Effector CD4-positive, alpha-beta T cell (primary cell): ENCODE data around the gene RSKR.
A peak's percentile ranks its signal among the peaks of the same experiment; 100 is the strongest.
"Not testable (repeated sequence)": the region's sequence is repeated elsewhere in the genome, so short reads cannot be mapped to it uniquely, and the experiment has no call there.

Source experiments
- DNase-seq: peaks from one replicate; pipeline ENCODE4 v3.0.0-alpha.2; 2020
- total RNA-seq: gene quantifications from one replicate; lab custom pipeline; 2026; lab: John Stamatoyannopoulos, UW

Gene RSKR
- total RNA-seq: 8.8 reads per million, percentile 29 among the genes with 10 or more reads in this experiment

DNA sequence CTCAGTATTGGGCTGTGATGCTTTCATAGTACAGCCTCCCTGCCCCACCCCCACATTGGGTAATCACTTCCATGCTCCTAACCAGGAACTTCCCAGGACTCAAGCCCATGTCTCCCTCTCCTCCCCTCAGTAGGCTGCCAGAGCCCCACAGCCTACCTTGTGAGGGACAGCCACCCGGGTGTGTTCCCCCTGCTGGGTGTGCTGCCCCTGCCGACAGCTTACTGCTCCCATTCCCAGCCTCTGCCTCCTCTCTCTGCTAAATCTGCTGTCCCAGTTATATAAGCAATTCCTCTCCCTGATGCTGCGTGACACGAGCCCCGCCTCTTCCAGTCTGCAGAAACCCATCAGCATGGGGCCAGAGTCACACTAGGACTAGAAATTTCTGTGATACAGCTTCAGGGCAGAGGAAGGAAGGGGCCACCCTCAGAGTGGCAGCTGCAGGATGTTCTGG, at the start of gene RSKR:
Gene RSKR, minus strand, starts transcription at position 255 of the 451 bp plus-strand sequence. Its CDS starts 24 bp downstream, at position 231.
- DNase-seq: no peak

- DNase-seq: no peak
Observed at GRCh38 chr17:28663723-28664122, 49.7 kb upstream of the RSKR start.

DNA sequence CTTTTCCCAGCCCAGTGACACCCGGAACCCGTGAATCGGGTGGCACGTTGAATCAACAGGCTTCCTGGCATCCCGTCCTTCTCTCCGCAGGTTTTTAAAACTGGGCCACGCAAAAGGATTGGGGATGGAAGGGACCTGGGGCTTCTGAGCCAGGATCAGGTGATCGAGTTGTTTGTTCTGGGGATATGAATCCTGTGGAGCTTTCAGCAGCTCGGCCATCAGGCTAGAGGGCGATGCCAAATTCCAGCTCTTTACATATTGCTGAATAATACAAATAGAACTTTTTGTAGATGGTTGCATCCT, 48.5 kb upstream of the RSKR start:
- no peak for DNase-seq

- DNase-seq: peak; percentile 92
Observed at GRCh38 chr17:28661635-28662526, 47.9 kb upstream of the RSKR start, which contains the start of the genes SDF2 and SUPT6H. Gene SDF2 (minus strand): TSS chr17:28661906. CDS start chr17:28661876, 30 bp downstream. Gene SUPT6H (plus strand): TSS chr17:28662205. CDS start chr17:28673402, 11,197 bp downstream.

DNA sequence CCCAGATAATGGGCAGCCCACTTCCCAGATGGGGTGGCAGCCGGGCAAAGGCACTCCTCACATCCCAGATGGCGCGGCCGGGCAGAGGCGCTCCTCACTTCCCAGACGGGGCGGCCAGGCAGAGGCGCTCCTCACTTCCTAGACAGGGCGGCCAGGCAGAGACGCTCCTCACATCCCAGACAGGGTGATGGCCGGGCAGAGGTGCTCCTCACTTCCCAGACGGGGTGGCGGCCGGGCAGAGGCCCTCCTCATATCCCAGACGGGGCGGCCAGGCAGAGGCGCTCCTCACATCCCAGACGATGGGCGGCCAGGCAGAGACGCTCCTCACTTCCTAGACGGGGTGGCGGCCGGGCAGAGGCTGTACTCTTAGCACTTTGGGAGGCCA, 45.5 kb upstream of the RSKR start:
- DNase-seq: not testable (repeated sequence)

- DNase-seq: not testable (repeated sequence)
Observed at GRCh38 chr17:28658766-28659496, 44.9 kb upstream of the RSKR start.

- not testable (repeated sequence) for DNase-seq
Observed at GRCh38 chr17:28658342-28658741, 44.4 kb upstream of the RSKR start.

DNA sequence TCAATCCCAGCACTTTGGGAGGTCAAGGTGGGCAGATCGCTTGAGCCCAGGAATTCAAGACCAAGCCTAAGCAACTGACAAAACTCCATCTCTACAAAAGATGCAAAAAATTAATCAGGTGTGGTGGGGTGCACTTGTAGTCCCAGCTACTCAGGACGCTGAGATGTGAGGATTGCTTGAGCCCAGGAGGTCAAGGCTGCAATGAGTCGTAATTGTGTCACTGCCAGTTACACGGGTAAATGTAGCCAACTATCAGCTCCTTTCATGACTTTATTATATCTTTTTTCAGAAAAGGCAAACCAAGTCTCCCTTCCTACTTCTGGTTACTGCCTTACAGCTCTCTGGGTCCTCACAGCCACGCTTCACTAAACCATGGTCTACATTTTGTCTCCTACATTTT, 43.8 kb upstream of the RSKR start:
- no peak for DNase-seq

GRCh38 chr17:28655160-28655559, 41.2 kb upstream of the RSKR start:
- DNase-seq: no peak

DNA sequence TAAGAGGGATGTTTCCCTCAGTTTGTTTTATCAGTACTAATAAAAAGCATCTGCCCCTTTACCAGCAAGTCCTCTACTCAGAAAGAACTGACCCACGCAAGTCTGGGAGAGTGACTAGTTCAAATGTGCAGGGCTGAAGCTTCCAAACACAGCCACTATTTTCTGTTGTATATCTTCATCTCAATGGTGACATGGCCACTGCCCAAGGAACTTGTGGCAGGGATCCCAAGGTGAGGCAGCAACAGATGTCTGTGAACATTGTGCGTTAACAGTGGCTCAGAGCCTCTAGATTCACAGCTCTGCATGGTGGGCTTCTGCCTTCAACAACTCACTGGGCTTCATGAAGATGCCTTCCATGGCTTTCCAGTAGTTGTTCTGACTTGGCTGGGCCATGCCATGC, 34.7 kb upstream of the RSKR start:
- no peak for DNase-seq

- no peak for DNase-seq
Observed at GRCh38 chr17:28646039-28646754, 32.2 kb upstream of the RSKR start.

DNA sequence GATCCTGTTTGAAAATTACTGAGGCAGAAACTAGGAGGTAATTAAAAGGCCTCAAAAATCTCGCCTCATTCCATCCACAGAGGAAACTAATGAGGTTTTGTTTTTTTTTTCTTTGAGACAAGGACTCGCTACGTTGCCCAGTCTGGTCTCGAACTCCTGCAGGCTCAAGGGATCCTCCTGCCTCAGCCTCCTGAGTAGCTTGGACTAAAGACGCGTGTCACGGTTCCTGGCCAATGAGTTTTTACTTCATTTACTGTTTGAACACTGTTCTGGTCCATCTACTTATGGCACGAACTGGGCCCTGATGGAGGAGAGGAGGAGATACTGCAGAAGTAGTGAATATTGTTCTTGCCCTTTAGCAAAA, 31.6 kb upstream of the RSKR start:
- DNase-seq: no peak

DNA sequence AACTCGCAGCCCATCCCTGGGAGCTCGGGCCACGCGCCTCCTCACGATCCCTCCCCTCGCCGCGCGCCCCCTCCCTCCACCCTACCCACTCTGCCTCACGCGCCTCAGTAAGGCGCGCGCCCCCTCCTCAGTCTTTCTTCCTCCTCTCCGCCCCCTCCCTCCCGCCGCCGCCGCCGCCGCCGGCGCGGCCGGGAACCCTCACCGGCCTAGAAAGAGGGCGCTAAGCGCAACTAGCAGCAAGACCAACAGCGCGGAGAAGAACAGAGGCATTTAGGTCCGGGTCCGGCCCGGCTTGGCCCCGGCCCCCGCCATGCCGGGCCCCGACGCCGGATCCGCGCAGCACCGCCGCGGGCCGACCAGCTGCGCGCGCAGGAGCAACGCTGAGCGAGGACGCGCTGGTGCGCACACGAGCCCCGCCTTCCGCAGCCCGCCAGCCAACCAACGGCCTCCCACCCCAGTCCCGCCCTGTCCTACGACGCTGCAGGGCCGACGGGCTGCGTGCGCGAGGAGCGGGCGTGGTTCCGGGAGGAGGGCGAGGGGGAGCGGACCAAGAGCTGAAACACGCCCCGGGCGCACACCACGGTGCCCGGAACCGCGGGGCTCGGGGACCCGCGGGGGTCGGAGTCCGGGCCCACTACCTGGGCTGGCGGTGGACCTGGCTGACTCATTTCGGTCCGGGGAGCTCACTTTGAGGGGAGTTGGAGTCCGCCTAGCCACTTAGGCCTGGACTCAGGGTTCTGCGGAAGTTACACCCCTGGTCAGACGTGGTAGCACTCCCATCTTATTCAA, 31.0 kb upstream of the RSKR start, which contains the start of gene BLTP2:
Gene BLTP2, minus strand, starts transcription at position 372 of the 789 bp plus-strand sequence. Its CDS starts 102 bp downstream, at position 270.
- peak; percentile 93 for DNase-seq

- no peak for DNase-seq
Observed at GRCh38 chr17:28643983-28644786, 30.2 kb upstream of the RSKR start.

GRCh38 chr17:28641579-28641978, 27.6 kb upstream of the RSKR start:
- DNase-seq: no peak

DNA sequence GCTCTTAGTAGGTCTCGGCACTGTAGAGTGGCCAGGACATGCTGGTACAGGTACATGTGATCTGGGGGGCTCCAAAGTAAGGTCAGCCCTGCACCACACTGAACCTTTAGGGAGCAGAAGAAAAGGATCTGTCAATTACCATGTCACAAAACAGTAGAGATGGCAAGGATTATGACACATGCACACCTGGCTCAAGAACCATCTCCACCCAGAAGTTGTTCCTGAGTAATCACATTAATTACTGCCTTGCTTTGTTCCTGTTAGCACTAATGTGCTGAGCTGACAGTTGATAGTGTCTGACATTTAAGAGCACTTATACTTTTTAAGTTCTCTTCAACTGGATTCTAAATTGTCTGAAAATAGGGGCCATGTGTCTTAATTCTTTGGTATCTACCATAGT, 21.5 kb upstream of the RSKR start:
- DNase-seq: no peak

GRCh38 chr17:28634206-28634865, 20.4 kb upstream of the RSKR start:
- DNase-seq: no peak

DNA sequence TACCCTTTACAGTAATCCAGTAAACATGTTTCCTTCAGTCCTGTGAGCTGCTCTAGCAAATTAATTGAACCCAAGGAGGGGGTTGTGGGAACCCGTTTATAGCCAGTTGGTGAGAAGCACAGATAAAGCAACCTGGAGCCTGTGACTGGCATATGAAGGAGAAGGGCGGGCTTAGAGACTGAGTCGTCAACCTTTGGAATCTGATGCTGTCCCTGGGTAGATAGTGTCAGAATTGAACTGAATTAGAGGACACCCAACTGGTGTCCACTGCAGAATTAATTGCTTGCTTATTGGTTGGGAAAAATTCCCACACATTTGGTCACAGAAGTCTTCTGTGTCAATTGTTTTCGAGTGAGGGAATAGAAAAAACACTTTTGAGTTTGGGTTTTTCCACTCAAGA, 12.8 kb upstream of the RSKR start:
- no peak for DNase-seq

DNA sequence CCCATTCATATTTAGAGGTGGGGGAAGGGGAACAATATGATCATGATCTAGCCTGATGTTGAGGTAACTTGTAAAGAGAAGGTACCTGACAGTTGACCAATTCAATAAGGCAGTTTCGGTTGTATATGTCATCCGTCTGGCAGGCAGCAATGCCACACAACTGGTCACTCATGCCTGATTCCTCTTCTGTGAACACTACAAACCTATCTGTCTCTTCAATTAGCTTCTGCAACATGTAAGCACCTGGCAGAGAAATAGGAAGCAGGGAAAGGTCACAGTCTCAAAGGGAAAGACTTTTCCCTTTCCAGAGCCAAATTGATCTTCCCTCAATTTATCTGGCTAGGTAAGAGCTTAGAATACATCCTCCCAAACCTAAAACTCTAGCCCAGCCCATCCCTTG, 10.2 kb upstream of the RSKR start:
- no peak for DNase-seq

DNA sequence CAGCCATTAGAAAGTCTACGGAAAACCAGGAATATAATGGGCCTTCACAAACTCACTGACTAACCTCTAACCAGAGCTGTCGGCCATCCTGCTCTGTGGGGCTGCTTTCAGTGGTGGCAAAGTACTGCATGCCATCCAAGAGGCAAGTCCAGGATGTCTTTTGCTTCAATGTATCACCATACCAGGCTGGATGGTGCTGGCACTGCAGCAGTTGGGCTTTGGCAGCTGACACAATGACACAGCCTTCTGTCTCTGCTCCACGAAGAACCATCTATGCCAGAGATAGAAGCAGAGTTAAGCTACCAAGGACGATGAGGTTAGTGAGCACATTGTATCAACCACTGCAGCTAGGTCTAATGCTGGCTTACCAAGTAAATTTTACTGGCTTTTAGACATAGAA, 9.7 kb upstream of the RSKR start:
- no peak for DNase-seq

DNA sequence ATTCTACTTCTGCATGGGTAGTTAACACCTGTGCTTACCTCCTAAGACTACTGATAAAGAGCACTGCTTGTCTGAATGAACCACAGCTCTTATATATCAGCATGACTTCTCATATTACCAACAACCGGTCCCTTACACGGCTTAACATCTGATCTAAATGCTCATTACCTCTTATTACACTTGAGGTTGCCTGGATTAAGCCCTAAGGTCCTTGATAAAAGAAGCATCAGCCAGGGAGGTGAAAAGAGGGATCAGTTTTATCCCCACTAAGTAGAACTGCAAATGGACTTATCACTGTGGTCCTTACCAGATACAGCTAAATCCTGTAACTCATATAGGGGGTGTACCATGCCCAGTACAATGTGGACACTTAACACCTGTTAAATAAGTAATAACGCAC, 8.2 kb upstream of the RSKR start:
- no peak for DNase-seq
